Smooth muscle cell (in vitro differentiated cells): ENCODE results near the gene TSPAN18. TPM values are rescaled to one million over a fixed set of nuclear protein-coding genes. Genes with fewer than 3 reads are reported as not detected.

ENCODE experiments used
- DNase-seq: peaks from one replicate; lab custom pipeline; 2025; ENCODE audit not compliant: unreplicated experiment; lab: John Stamatoyannopoulos, UW
- H2AFZ ChIP-seq: fragments of 200-600 bp; sonication (generic); 2 replicates; pipeline ENCODE4 v1.6.0; 2016; ENCODE audit warnings: antibody characterized with exemption, low read depth, mild to moderate bottlenecking
- H3F3A ChIP-seq: fragments of 200-600 bp; sonication (generic); 2 replicates; pipeline ENCODE4 v1.6.0; 2017; ENCODE audit warnings: antibody characterized with exemption, low read depth
- H3K27ac ChIP-seq: fragments of 200-600 bp; sonication (generic); 2 replicates; pipeline ENCODE4 v1.5.1; 2016; ENCODE audit warnings: low read depth, mild to moderate bottlenecking
- H3K27me3 ChIP-seq: fragments of 200-600 bp; sonication (generic); 2 replicates; pipeline ENCODE4 v1.6.1; 2016; ENCODE audit warnings: low read depth, mild to moderate bottlenecking
- H3K36me3 ChIP-seq: fragments of 200-600 bp; sonication (generic); 2 replicates; pipeline ENCODE4 v1.5.1; 2016; ENCODE audit warnings: low read depth
- H3K4me1 ChIP-seq: fragments of 200-600 bp; sonication (generic); 2 replicates; pipeline ENCODE4 v1.5.1; 2016; ENCODE audit warnings: low read depth
- H3K4me2 ChIP-seq: fragments of 200-600 bp; sonication (generic); 2 replicates; pipeline ENCODE4 v1.6.0; 2016; ENCODE audit warnings: mild to moderate bottlenecking
- H3K4me3 ChIP-seq: fragments of 200-600 bp; sonication (generic); 2 replicates; pipeline ENCODE4 v1.5.1; 2016; ENCODE audit warnings: mild to moderate bottlenecking
- H3K79me2 ChIP-seq: fragments of 200-600 bp; sonication (generic); 2 replicates; pipeline ENCODE4 v1.6.0; 2016; ENCODE audit warnings: low read depth, mild to moderate bottlenecking
- H3K9ac ChIP-seq: fragments of 200-600 bp; sonication (generic); 2 replicates; pipeline ENCODE4 v1.6.0; 2016; ENCODE audit warnings: low read depth
- H3K9me3 ChIP-seq: fragments of 200-600 bp; sonication (generic); replicated peaks from 2 replicates; pipeline ENCODE4 v1.5.1; 2016; ENCODE audit warnings: low read depth
- H4K20me1 ChIP-seq: fragments of 200-600 bp; sonication (generic); 2 replicates; pipeline ENCODE4 v1.6.0; 2016; ENCODE audit warnings: low read depth
- CTCF ChIP-seq: fragments of 200-600 bp; sonication (generic); IDR thresholded peaks from 2 replicates; pipeline ENCODE4 v1.5.1; 2017; ENCODE audit warnings: borderline replicate concordance, mild to moderate bottlenecking, antibody characterized with exemption; ENCODE audit not compliant: insufficient read depth, poor library complexity, severe bottlenecking
- WGBS: methylation state at CpG from one replicate; pipeline ENCODE4 v1.1.7; 2016; ENCODE audit warnings: low lambda C conversion rate; 5-methylcytosine and 5-hydroxymethylcytosine counted together
- polyA plus RNA-seq: library from polyadenylated mRNA; unstranded; fragments of >200 nt; fragmentation: Nextera tagmentation; extraction: Ambion mirVana; gene quantifications from 2 replicates; pipeline ENCODE4 v1.2.1, GENCODE V29; 2016
- total RNA-seq: library from RNA; depleted of rRNA; stranded (reverse); fragments of >200 nt; gene quantifications from 2 replicates; pipeline ENCODE4 v1.2.3, GENCODE V29; 2014

TSPAN18 gene
- total and polyA plus RNA-seq, 2 experiments from 2014 or later = 3.4 to 15.3 TPM

- no peak overlapping the region for H3K4me2 ChIP-seq
- no peaks in the 10 kb centered on the region for H4K20me1 ChIP-seq
- no peaks in the 10 kb centered on the region for H3K79me2 ChIP-seq
- H3K4me1 ChIP-seq = peaks cover 8% of the 10 kb centered on the region
- H3F3A ChIP-seq = no peaks in the 10 kb centered on the region
- no peak overlapping the region for H3K9ac ChIP-seq
- TF ChIP-seq CTCF = no peak
- H3K4me3 ChIP-seq = no peak overlapping the region
- no peak overlapping the region for H2AFZ ChIP-seq
- no peaks in the 10 kb centered on the region for H3K36me3 ChIP-seq
- H3K27me3 ChIP-seq = no peaks in the 10 kb centered on the region
- 96% methylated on average over 3 of the region's 3 CpGs for WGBS
- H3K9me3 ChIP-seq = no peaks in the 10 kb centered on the region
- no peak overlapping the region for H3K27ac ChIP-seq
- no peak for DNase-seq
Measured at GRCh38 chr11:44787070-44787469, 60.3 kb downstream of the TSPAN18 start.

- TF ChIP-seq CTCF = no peak
- WGBS = 97% methylated on average over 9 of the region's 9 CpGs
- Histone ChIP-seq H3K9ac (no peak overlapping the region), H3K27ac (no peak overlapping the region), H3K4me1 (peaks cover 8% of the 10 kb centered on the region), H3K79me2 (no peaks in the 10 kb centered on the region), H3K27me3 (no peaks in the 10 kb centered on the region), H3K4me3 (no peak overlapping the region), H3K4me2 (no peak overlapping the region), H2AFZ (no peak overlapping the region), H3K36me3 (no peaks in the 10 kb centered on the region), H3K9me3 (no peaks in the 10 kb centered on the region), H3F3A (no peaks in the 10 kb centered on the region), H4K20me1 (no peaks in the 10 kb centered on the region)
- no peak for DNase-seq
Measured at GRCh38 chr11:44787981-44788380, 61.2 kb downstream of the TSPAN18 start.

- Histone ChIP-seq H3K9ac (no peak overlapping the region), H4K20me1 (no peaks in the 10 kb centered on the region), H3K4me1 (peaks cover 8% of the 10 kb centered on the region), H3K79me2 (no peaks in the 10 kb centered on the region), H3K9me3 (no peaks in the 10 kb centered on the region), H3K27ac (no peak overlapping the region), H2AFZ (no peak overlapping the region), H3K27me3 (no peaks in the 10 kb centered on the region), H3F3A (no peaks in the 10 kb centered on the region), H3K36me3 (no peaks in the 10 kb centered on the region), H3K4me2 (no peak overlapping the region), H3K4me3 (no peak overlapping the region)
- TF ChIP-seq CTCF = no peak
- no peak for DNase-seq
- WGBS = 75% methylated on average over 18 of the region's 18 CpGs
Measured at GRCh38 chr11:44788536-44789261, 61.9 kb downstream of the TSPAN18 start.

GRCh38 chr11:44789496-44789895 lies 62.7 kb downstream of the TSPAN18 start:
- H2AFZ ChIP-seq = no peak overlapping the region
- no peak overlapping the region for H3K4me2 ChIP-seq
- no peaks in the 10 kb centered on the region for H3F3A ChIP-seq

More at GRCh38 chr11:44789496-44789895, 62.7 kb downstream of the TSPAN18 start:
- Histone ChIP-seq H3K4me1 (peaks cover 8% of the 10 kb centered on the region), H3K36me3 (no peaks in the 10 kb centered on the region), H3K27ac (no peak overlapping the region), H3K27me3 (no peaks in the 10 kb centered on the region), H3K9me3 (no peaks in the 10 kb centered on the region), H3K4me3 (no peak overlapping the region), H4K20me1 (no peaks in the 10 kb centered on the region), H3K79me2 (no peaks in the 10 kb centered on the region), H3K9ac (no peak overlapping the region)
- WGBS = 78% methylated on average over 3 of the region's 3 CpGs
- no peak for DNase-seq
- TF ChIP-seq CTCF = no peak
